NCI-H748 (cell line): ENCODE results near the gene NACC2.

Experiments
- DNase-seq: peaks from one replicate; lab custom pipeline; 2025; ENCODE audit not compliant: unreplicated experiment; lab: John Stamatoyannopoulos, UW

NACC2 gene

DNA sequence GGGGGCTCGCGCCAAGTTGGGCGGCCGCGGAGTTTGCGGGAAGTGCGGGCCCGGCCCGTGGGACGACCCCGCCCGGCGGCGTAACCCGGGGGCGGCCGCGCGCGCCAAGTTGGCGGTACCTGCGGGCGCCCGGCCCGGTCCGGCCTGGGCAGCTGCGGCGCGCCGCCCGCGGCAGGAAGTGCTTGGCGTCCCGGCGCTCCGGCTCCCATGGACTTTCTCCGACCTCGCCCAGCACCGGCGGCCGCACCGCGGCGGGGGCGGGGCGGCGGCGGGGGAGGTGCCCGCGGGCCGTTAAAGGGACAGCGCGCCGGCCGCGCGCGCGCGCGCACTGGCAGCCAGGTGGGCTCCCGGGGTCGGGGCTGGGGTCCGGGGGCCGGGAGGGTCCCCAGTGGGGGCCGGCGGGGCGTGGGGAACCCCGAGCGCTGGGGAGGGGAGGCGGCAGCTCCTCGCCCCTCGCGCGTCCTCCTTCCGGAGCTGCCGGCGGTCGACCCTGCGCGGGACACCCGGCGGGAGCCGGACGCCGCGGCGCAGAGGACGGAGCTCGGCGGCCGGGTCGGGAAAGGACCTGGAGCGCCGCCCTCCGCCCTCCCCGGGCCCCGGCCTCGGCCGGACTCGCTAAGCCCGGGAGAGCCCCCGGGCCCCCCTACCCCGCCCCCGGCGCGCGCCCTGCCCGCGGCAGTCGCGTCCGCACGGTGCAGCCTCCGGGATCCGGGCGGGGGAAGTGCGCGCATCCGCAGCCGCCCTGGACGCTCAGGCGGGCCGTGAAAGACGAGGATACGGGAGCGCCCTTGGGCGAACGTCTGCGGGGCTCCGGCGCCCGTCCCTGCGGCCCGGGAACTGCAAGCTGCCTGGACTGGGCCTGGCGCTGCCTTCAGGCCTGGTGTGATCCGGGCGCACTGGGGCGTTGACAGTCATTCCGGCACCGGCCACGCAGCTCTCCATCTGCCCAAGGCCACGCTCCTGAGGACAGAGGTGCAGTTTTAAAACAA is at the start of gene NACC2:
NACC2 (minus strand) TSS at position 220 of the 989 bp plus-strand sequence. CDS start 44,768 bp downstream, outside the sequence.
- DNase-seq: peak; percentile 71

- no peak for DNase-seq
These were observed 49.4 kb upstream of the NACC2 start for GRCh38 chr9:136144450-136144849.

DNA sequence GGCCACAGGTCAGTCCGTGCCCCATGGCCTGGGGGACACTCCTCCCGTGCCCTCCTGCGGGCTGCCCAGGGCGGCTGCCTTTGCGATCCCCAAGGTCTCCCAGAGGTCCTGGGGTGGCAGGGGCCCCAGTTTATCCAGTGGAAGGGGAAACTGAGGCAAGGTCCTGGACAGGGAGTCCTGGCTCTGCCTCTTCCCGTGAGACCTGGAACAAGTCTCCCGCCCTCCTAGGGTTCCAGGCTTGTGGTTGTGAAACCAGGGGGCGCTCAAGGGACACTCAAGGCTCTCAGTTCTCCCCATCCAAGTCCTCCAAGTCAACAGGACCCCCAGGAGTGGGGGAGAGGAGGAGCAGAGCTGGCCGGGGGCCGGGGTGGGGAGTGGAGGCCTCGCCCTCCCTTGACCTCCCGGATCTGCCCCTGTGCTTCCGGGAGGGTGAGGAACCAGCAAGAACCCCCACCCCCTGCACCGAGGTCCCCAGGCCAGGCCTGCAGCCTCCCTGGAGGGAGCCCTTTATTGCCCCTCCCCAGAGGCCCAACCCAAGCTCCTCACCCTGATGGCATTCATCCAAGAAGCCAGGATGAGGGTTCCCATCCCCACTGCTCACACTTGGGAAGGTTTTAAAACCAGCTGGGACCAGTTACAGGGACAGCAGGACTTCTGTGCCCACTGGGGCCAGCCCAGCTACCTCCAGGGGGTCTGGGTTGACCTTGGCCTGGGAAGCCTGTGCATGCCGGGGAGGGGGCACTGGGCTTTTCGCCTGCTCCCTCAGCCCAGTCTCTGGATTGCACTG is 48.3 kb upstream of the NACC2 start:
- DNase-seq: peak; percentile 37

DNA sequence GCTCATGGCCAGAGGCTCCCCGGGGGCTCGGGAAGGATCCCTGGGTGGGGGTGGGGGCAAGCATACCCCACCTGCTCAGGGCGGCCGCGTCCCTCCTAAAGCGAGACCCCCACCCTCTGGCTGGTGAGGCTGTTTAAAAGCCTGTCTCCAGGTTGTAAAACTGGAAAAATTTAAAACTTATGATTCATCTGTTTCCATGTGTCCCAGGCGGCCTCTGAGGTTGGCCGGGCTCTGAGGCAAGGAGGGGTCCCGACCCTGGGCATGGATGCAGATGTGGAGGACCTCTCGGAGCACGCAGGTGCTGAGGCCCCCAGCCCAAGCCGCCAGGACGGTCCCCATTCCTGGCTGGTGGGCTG is 47.7 kb upstream of the NACC2 start:
- no peak for DNase-seq

DNA sequence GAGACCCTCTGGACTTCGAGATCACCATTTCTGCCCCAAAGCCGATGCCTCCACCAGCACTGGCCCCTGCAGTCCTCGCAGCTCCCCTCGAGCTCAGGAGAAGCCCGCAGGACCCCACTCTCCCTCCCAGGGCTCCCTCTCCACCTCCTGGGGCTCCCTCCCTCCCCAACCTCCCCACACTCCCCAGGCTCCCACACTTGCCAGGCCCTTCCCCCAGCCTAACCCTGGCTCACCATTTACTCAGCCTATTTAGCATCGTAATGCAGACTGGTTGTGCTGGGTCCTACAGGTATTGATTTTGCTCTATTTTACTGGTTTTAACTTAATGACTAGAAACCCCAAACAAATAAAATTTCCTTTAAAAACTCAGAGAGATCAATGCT is 47.3 kb upstream of the NACC2 start:
- DNase-seq: no peak

GRCh38 chr9:136141682-136142413 is 46.8 kb upstream of the NACC2 start:
- no peak for DNase-seq

GRCh38 chr9:136140966-136141365 is 45.9 kb upstream of the NACC2 start:
- no peak for DNase-seq

DNA sequence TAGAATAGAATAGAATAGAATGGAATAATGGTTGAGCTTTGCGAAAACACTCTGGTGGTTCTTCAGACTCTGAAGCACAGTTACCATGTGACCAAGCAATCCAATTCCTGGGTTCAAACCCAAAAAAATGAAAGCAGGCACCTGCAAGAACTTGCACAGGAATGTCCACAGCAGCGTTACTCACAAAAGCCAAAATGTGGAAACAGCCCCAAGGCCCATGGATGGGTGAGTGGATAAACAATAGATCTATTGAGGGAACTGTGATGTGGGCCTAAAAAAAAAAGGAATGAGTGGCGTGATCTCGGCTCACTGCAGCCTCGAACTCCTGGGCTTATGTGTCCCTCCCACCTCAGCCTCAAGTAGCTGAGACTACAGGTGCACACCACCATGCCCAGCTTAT is 45.0 kb upstream of the NACC2 start:
- no peak for DNase-seq

DNA sequence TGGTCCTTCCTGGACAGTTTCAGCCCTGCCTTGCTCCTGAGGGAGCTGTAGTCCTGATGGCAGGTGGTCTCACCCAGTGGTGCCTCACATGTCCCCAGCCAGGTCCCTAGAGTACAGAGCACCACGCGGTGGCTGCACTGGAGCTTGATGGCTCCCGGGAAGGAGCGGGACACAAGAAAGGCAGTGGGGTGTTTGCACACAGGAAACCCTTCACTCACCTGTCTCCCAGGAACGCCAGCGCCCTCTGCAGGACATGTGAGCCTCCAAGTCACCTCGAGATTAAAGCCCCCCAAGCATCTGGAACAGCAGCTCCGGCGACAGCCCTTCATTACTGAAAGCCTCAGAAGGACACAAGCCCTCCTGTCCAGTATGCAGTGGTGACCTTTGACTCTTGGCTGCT is 43.5 kb upstream of the NACC2 start:
- peak; percentile 89 for DNase-seq

DNA sequence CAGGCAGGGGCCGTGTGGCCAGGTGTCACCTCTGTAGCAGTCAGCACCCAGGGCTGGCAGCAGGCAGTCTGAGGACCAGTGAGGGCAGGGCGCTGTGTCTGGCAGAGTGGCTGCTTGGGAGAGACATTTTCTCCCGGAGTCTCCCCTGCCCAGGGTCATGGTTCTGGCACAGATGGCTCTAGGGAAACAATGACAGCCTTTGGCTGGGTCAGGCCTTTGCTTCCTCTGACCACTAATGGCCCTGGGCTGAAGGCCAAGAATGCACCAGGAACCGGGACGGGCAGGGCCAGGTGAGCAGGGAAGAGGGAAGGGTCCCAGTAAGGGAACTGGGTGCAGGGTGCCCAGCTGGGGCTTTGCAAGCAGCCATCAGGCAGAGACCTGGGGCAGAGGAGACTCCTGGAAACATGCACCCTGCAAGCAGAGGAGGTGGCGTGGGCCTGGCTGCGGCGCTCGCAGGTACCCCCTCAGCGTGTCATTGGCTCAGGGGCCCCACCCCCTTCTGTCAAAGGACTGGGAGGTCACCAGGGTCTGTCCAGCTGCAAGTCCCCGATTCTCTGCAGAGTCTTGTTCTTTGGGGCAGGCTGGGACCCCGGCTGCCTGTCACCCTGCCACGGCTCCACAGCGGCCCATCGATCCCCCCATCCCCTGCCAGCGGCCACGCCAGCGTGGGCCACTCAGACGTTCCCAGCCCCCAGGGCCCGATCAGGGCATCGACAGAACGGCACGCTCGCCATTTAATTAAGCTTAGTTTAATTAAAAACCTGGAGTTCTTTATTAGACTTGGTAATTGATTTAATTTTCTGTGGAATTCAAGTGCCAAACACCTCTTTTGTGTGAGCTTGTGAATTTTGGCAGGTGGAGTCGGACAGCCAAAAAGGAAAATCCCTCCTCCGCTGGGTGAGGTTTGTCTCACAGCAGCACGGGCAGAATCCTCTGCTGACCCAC is 42.5 kb upstream of the NACC2 start:
- no peak for DNase-seq

DNA sequence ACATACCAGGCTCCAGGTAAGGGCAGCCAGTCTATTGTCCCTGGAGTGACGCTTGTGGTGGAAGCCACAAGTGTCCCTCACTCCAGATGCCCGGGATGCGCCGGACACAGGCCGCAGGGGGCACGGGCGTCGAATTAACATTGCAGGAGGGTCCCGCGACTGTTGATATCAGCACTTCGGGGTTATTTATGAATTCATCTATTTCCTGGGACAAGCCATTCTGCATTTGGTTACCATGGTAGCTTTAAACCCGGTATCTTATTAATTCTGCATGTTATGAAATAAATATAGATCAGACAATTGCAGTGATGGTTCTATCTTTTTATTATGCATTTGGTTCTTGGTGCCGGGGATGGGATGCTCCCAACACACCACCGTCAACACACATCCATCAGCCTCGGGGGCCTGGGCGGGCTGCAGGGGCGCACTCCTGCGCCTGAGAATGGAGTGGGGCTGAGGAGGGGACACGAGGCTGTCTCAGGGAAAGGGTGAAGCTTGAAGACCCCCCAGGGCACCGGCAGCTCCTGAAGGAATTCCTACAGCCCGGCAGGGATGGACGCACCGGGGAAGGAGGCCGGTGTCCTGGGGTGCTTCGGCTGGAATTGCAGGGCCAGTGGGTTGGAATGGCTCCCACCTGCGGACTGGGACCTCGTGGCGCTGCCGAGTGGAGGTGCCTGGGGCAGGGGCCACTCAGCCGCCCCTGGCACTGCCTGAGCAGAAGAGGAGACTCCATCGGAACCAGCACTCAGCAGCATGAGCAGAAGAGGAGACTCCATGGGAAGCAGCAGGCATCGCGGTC is 41.2 kb upstream of the NACC2 start:
- no peak for DNase-seq

DNA sequence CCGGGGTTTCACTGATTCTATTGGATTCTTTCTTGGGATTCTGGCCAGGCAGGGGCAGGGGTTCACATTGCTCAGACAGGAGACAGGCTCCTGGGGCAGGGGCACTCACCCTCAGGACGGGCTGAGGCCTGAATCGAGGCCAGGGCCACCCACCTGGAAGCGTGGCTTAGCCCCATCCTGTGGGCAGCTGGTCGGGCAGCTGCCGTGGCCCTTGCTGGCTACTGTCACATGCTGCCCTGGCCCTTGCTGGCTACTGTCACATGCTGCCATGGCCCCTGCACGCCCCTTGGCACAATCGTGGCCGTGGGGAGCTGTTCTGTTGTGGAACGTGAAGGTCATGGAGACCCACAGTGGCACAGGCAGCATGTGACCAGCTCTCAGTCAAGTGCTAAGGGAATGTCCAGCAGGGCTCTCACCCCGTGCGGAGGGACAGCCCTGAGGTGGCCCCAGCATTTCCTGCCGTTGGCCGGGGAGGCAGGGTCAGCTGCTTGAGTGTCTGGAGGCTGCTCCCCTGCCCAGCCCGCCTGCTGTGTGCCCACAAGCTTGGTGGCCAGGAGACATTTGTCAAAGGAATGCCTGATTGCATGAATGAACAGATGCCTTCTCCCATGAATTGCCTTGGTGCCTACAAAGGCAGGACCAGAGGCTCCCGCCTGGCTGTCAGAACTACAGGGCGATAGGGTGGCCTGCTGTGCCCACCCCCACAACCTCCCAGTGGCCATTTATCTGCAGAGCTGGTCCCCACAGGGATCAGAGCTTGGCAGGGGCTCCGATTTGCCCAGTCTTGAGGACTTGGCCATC is 40.4 kb upstream of the NACC2 start:
- no peak for DNase-seq

- DNase-seq: no peak
These were observed 38.9 kb upstream of the NACC2 start for GRCh38 chr9:136133959-136134484.

GRCh38 chr9:136133191-136133958 is 38.3 kb upstream of the NACC2 start:
- peak; percentile 62 for DNase-seq

DNA sequence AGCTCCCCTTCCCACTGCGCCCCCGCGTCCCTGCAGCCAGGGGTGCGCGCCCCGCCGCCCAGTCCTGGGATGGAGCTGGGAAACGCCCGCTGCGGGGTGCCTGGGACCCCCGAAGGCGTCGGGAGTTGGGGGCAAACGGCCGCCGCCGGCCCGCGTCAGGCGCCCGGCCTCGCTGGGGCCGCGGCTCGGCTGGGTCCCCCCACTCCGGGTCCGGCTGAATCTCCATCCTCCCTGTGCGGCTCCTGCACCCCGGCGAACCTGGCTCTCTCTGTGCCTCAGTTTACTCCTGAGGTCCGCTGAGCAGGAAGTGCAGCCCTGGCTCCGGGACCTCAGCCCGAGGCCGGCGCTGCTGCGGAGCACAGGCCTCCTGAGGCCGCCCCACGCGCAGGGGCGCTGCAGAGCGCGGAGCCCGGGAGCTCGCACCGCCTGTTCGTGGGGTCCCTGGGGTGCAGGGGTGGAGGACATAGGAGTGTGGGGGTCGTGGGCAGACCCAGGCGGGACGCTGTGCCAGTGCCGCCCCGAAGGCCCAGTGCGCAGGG is 37.5 kb upstream of the NACC2 start:
- no peak for DNase-seq

GRCh38 chr9:136131629-136132511 is 36.8 kb upstream of the NACC2 start:
- no peak for DNase-seq
